Left lobe of liver (tissue), 2 donors: ENCODE measurements around the gene PAM16. TPM values are rescaled to one million over a fixed set of nuclear protein-coding genes. Genes with fewer than 3 reads are reported as not detected.

Experiments used
- ATAC-seq: fragments of 200-7000 bp; cut with Tn5 transposase; one replicate; pipeline ENCODE4 v1.9.1; 2020; ENCODE audit warnings: mild to moderate bottlenecking, moderate library complexity
- DNase-seq: peaks from one replicate; pipeline ENCODE4 v3.0.0-alpha.2; 2020; ENCODE audit warnings: low spot score
- total RNA-seq: library from RNA; stranded (reverse); gene quantifications from one replicate; pipeline ENCODE4 v1.2.1, GENCODE V29; 2021
- donor health status: DM: no; HTN: no; CAD: no; lungs with moderate emphysema.
- donor health status: DM: no; HTN: yes; CAD: no.

PAM16 gene
- total RNA-seq, 1 donor from 2014 or later = 41.0 TPM

- DNase-seq = no peak
- ATAC-seq = no peak
Observed at GRCh38 chr16:4322121-4323052, 28.7 kb downstream of the PAM16 start.

GRCh38 chr16:4321286-4322120 lies 29.6 kb downstream of the PAM16 start:
- DNase-seq (peak; percentile 49), ATAC-seq (peak; percentile 49)

- DNase-seq (no peak), ATAC-seq (no peak)
Observed at GRCh38 chr16:4320571-4321137, 30.5 kb downstream of the PAM16 start.

- DNase-seq = no peak
- ATAC-seq = no peak
Observed at GRCh38 chr16:4319454-4320421, 31.4 kb downstream of the PAM16 start.

- ATAC-seq = no peak
- no peak for DNase-seq
Observed at GRCh38 chr16:4318967-4319366, 32.2 kb downstream of the PAM16 start.

- ATAC-seq (no peak), DNase-seq (no peak)
Observed at GRCh38 chr16:4318451-4318910, 32.6 kb downstream of the PAM16 start.

GRCh38 chr16:4317532-4318450 lies 33.3 kb downstream of the PAM16 start:
- DNase-seq (no peak), ATAC-seq (no peak)

GRCh38 chr16:4316864-4317531 lies 34.1 kb downstream of the PAM16 start:
- DNase-seq (peak; percentile 60), ATAC-seq (peak; percentile 53)

GRCh38 chr16:4316108-4316863 lies 34.8 kb downstream of the PAM16 start:
- no peak for ATAC-seq
- DNase-seq = no peak

- peak; percentile 47 for DNase-seq
- ATAC-seq = peak; percentile 61
Observed at GRCh38 chr16:4315186-4316107, 35.7 kb downstream of the PAM16 start, which contains the start of gene GLIS2. Gene GLIS2 (plus strand): TSS chr16:4316067. CDS start chr16:4332281, 16,214 bp downstream.

GRCh38 chr16:4314532-4315185 lies 36.5 kb downstream of the PAM16 start:
- DNase-seq (no peak), ATAC-seq (no peak)

- DNase-seq (no peak), ATAC-seq (peak; percentile 69)
Observed at GRCh38 chr16:4313563-4314531, 37.3 kb downstream of the PAM16 start.

GRCh38 chr16:4309833-4310266 lies 41.3 kb downstream of the PAM16 start:
- DNase-seq = no peak
- peak; percentile 9 for ATAC-seq

GRCh38 chr16:4309102-4309832 lies 41.9 kb downstream of the PAM16 start:
- DNase-seq = no peak
- no peak for ATAC-seq
